ENCODE results near the gene RYR2.

RYR2 gene

GRCh38 chr1:237103021-237103420 lies 61.0 kb downstream of the RYR2 start:
- TF ChIP-seq CTCF (IDR thresholded peaks at IDR 0.05; ENCODE audit: control extremely low read depth, extremely low read depth, low read depth, missing control alignments) = no peak
- POLR2A ChIA-PET = no interaction called here
- CTCF ChIA-PET = no interaction called here
- DNase-seq (ENCODE audit: extremely low spot score) = no peak

GRCh38 chr1:237104096-237104495 lies 62.1 kb downstream of the RYR2 start:
- TF ChIP-seq CTCF (IDR thresholded peaks at IDR 0.05; ENCODE audit: control extremely low read depth, extremely low read depth, low read depth, missing control alignments) = no peak
- CTCF ChIA-PET = no interaction called here
- POLR2A ChIA-PET = no interaction called here
- no peak for DNase-seq (ENCODE audit: extremely low spot score)

GRCh38 chr1:237105826-237106225 lies 63.8 kb downstream of the RYR2 start:
- TF ChIP-seq CTCF (IDR thresholded peaks at IDR 0.05; ENCODE audit: control extremely low read depth, extremely low read depth, low read depth, missing control alignments) = no peak
- POLR2A ChIA-PET = no interaction called here
- no peak for DNase-seq (ENCODE audit: extremely low spot score)
- CTCF ChIA-PET = no interaction called here

GRCh38 chr1:237108297-237109040 lies 66.5 kb downstream of the RYR2 start:
- ChIA-PET POLR2A (no interaction called here), CTCF (no interaction called here)
- TF ChIP-seq CTCF (IDR thresholded peaks at IDR 0.05; ENCODE audit: control extremely low read depth, extremely low read depth, low read depth, missing control alignments) = no peak
- no peak for DNase-seq (ENCODE audit: extremely low spot score)

- no peak for DNase-seq (ENCODE audit: extremely low spot score)
- ChIA-PET POLR2A (interaction anchor here (0.6 kb wide), 1 partner anchor 89 kb away, joined by 3 read pairs; no protein-coding TSS in a partner anchor), CTCF (no interaction called here)
- no peak for TF ChIP-seq CTCF (IDR thresholded peaks at IDR 0.05; ENCODE audit: control extremely low read depth, extremely low read depth, low read depth, missing control alignments)
Measured at GRCh38 chr1:237111807-237112206, 69.8 kb downstream of the RYR2 start.

GRCh38 chr1:237112663-237113062 lies 70.7 kb downstream of the RYR2 start:
- TF ChIP-seq CTCF (IDR thresholded peaks at IDR 0.05; ENCODE audit: control extremely low read depth, extremely low read depth, low read depth, missing control alignments) = no peak
- POLR2A ChIA-PET = interaction anchor here (0.6 kb wide), 1 partner anchor 88 kb away, joined by 3 read pairs; no protein-coding TSS in a partner anchor
- CTCF ChIA-PET = interaction anchor here (1.1 kb wide), 1 partner anchor 10 kb away, joined by 3 read pairs; no protein-coding TSS in a partner anchor
- no peak for DNase-seq (ENCODE audit: extremely low spot score)

Data from GM10248 (cell line).